HG03575 (cell line): ENCODE measurements around the gene MCM10.
"Not testable (repeated sequence)": the region's sequence is repeated elsewhere in the genome, so short reads cannot be mapped to it uniquely, and the experiment has no call there.

ENCODE experiments used
- ATAC-seq: cut with Tn5 transposase; IDR thresholded peaks from one replicate; pipeline ENCODE4 v1.9.1; 2021; ENCODE audit not compliant: unreplicated experiment, insufficient number of reproducible peaks, low FRiP score; ENCODE audit errors: extremely low read depth

MCM10 gene

GRCh38 chr10:13239923-13240322 is 78.6 kb downstream of the MCM10 start:
- no peak for ATAC-seq

GRCh38 chr10:13241613-13242012 is 80.3 kb downstream of the MCM10 start:
- no peak for ATAC-seq

- ATAC-seq, result not testable (repeated sequence)
These were observed 80.9 kb downstream of the MCM10 start for GRCh38 chr10:13242260-13242659.

- ATAC-seq, result no peak
These were observed 85.9 kb downstream of the MCM10 start for GRCh38 chr10:13247246-13247645.

GRCh38 chr10:13247784-13248183 is 86.4 kb downstream of the MCM10 start:
- ATAC-seq, result no peak

- no peak for ATAC-seq
These were observed 92.4 kb downstream of the MCM10 start for GRCh38 chr10:13253726-13254125.

GRCh38 chr10:13256627-13257026 is 95.3 kb downstream of the MCM10 start:
- no peak for ATAC-seq

GRCh38 chr10:13257621-13258140 is 96.3 kb downstream of the MCM10 start:
- ATAC-seq, result no peak
